ENCODE measurements around the gene TOR1AIP1. TPM values are rescaled to one million over a fixed set of nuclear protein-coding genes. Genes with fewer than 3 reads are reported as not detected.
A peak's percentile ranks its signal among the peaks of the same experiment; 100 is the strongest.

Gene TOR1AIP1
- total and polyA plus RNA-seq, 4 donors = 20.4 to 94.7 (median 32.8) TPM

DNA sequence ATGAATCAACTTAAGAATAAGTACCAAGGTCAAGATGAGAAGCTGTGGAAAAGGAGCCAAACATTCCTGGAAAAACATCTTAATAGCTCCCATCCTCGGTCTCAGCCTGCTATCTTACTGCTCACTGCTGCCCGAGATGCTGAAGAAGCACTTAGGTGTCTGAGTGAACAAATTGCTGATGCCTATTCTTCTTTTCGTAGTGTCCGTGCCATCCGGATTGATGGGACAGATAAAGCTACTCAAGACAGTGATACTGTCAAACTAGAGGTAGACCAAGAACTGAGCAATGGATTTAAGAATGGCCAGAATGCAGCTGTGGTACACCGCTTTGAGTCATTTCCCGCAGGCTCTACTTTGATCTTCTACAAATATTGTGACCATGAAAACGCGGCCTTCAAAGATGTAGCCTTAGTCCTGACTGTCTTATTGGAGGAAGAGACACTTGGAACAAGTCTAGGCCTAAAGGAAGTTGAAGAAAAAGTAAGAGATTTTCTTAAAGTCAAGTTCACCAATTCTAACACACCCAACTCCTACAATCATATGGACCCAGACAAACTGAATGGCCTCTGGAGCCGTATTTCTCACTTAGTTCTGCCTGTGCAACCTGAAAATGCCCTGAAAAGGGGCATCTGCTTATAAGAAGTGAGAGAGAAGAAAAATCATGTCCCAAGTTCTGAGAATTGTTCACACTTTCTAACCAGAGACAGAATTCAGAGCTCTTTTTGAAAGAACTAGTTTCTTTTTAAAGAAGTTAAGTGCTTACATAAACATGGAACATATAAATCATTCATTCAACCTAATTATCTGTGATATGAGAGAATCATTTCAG lies 35.7 kb downstream of the TOR1AIP1 start:
- Histone ChIP-seq H3K27me3 (ENCODE audit: control insufficient read depth in 3 of 3, insufficient read depth in 3 of 3, low read length in 2 of 3) (no peaks in the 10 kb centered on the region), H3K4me3 (no peak overlapping the region), H3K9ac (ENCODE audit: insufficient read depth in 1 of 2, low read length in 2 of 2) (no peak overlapping the region), H3K9me3 (ENCODE audit: control insufficient read depth in 4 of 4, insufficient read depth in 3 of 4, low read length in 3 of 4) (no peaks in the 10 kb centered on the region), H3K4me1 (ENCODE audit: control insufficient read depth in 5 of 5, insufficient read depth in 5 of 5, low read length in 5 of 5) (no peaks in the 10 kb centered on the region), H3K27ac (ENCODE audit: low read depth in 1 of 2, low read length in 1 of 2) (no peak overlapping the region), H3K36me3 (ENCODE audit: control insufficient read depth in 4 of 4, insufficient read depth in 4 of 4, low read length in 4 of 4) (peaks cover 11 to 38% (median 31%) of the 10 kb centered on the region in 4 donors)
- no peak for DNase-seq
- 85% methylated on average over 10 of the region's 10 CpGs for WGBS, 2 donors
- TF ChIP-seq, protein P1, sequence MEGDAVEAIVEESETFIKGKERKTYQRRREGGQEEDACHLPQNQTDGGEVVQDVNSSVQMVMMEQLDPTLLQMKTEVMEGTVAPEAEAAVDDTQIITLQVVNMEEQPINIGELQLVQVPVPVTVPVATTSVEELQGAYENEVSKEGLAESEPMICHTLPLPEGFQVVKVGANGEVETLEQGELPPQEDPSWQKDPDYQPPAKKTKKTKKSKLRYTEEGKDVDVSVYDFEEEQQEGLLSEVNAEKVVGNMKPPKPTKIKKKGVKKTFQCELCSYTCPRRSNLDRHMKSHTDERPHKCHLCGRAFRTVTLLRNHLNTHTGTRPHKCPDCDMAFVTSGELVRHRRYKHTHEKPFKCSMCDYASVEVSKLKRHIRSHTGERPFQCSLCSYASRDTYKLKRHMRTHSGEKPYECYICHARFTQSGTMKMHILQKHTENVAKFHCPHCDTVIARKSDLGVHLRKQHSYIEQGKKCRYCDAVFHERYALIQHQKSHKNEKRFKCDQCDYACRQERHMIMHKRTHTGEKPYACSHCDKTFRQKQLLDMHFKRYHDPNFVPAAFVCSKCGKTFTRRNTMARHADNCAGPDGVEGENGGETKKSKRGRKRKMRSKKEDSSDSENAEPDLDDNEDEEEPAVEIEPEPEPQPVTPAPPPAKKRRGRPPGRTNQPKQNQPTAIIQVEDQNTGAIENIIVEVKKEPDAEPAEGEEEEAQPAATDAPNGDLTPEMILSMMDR (IDR thresholded peaks at IDR 0.05; ENCODE audit: control extremely low read depth, extremely low read depth) = no peak
- no peak for ATAC-seq (ENCODE audit: insufficient read depth, low FRiP score)

DNA sequence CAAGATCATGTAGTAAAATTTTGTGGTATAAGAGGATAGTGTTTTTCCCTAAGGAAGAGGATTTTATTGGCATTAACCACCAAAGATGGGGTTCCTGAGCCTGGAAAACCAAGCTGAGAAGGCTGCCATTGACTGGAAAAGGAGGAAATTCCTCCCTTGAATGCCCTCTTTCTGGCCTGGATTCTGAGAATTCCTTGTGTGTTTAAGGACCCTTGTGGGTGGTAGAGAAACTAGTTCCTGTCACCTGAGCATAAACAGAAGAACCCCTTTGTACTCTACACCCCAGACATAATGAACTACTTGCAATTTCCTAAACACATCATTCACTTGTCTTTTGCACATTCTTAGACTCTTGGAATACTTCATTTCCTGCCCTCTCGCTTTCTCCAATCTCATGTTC lies 39.4 kb downstream of the TOR1AIP1 start:
- WGBS, 2 donors = 68 to 72% methylated on average over 1 of the region's 1 CpG
- Histone ChIP-seq H3K9me3 (ENCODE audit: control insufficient read depth in 4 of 4, insufficient read depth in 3 of 4, low read length in 3 of 4) (no peaks in the 10 kb centered on the region), H3K27me3 (ENCODE audit: control insufficient read depth in 3 of 3, insufficient read depth in 3 of 3, low read length in 2 of 3) (no peaks in the 10 kb centered on the region), H3K9ac (ENCODE audit: insufficient read depth in 1 of 2, low read length in 2 of 2) (no peak overlapping the region), H3K36me3 (ENCODE audit: control insufficient read depth in 4 of 4, insufficient read depth in 4 of 4, low read length in 4 of 4) (peaks cover 8 to 24% (median 20%) of the 10 kb centered on the region in 4 donors), H3K4me1 (ENCODE audit: control insufficient read depth in 5 of 5, insufficient read depth in 5 of 5, low read length in 5 of 5) (no peaks in the 10 kb centered on the region), H3K27ac (ENCODE audit: low read depth in 1 of 2, low read length in 1 of 2) (no peak overlapping the region), H3K4me3 (no peak overlapping the region)
- no peak for ATAC-seq (ENCODE audit: insufficient read depth, low FRiP score)
- DNase-seq = peak in 2 of 3 donors; percentile 15 to 33
- TF ChIP-seq, protein P1 (IDR thresholded peaks at IDR 0.05; ENCODE audit: control extremely low read depth, extremely low read depth) = no peak

DNA sequence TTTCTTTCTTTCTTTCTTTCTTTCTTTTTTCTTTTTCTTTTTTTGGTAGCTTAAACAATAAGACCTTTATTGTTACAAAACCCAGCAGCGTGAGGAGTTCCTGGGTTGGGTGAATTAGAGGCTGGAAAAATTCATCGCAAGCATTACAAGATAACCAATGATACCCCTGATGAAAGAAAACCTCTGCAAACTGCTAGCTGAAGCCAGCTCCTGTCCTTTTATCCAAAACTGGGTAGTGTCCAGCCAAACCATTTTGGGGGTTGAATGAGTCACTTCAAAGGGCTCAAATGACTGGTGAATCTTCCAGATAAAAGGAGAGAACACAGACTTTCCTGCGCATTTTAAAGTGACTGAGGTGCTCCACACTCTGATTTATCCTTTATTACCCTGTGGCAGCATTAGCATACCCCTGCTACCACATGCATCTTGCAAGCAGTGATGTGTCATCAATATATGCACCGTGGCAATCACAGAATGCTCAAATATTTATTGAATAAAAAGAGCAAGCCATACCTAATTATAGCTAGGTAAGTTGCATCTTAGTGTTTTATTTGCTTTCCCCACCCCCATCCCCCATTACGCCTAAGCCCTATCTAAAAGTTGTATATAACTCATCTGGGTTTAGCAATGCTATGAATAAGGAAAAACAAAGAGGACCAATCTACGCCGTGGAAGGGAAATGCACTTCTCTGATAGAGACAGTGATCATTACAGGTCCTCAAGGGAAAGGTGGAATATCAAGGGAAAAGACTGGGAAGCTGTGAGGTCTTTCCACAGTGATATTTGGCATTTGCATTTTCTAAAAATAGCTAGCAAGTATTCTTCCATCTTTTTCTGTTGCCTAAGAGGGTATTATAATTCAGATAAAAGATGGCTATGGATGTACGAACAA lies 40.1 kb downstream of the TOR1AIP1 start:
- peaks cover 8 to 22% (median 19%) of the 10 kb centered on the region in 4 donors for H3K36me3 ChIP-seq (ENCODE audit: control insufficient read depth in 4 of 4, insufficient read depth in 4 of 4, low read length in 4 of 4)
- TF ChIP-seq, protein P1 (IDR thresholded peaks at IDR 0.05; ENCODE audit: control extremely low read depth, extremely low read depth) = no peak
- no peaks in the 10 kb centered on the region for H3K9me3 ChIP-seq (ENCODE audit: control insufficient read depth in 4 of 4, insufficient read depth in 3 of 4, low read length in 3 of 4)
- no peak overlapping the region for H3K4me3 ChIP-seq
- 85 to 89% methylated on average over 8 of the region's 8 CpGs for WGBS, 2 donors
- no peak for DNase-seq
- H3K27me3 ChIP-seq (ENCODE audit: control insufficient read depth in 3 of 3, insufficient read depth in 3 of 3, low read length in 2 of 3) = no peaks in the 10 kb centered on the region
- no peak overlapping the region for H3K9ac ChIP-seq (ENCODE audit: insufficient read depth in 1 of 2, low read length in 2 of 2)
- H3K27ac ChIP-seq (ENCODE audit: low read depth in 1 of 2, low read length in 1 of 2) = no peak overlapping the region
- H3K4me1 ChIP-seq (ENCODE audit: control insufficient read depth in 5 of 5, insufficient read depth in 5 of 5, low read length in 5 of 5) = no peaks in the 10 kb centered on the region
- ATAC-seq (ENCODE audit: insufficient read depth, low FRiP score) = no peak

All from lung (tissue), 12 donors.